SK-N-SH (cell line): Measurements from ENCODE around the gene SH3PXD2A.

Source experiments
- CTCF ChIP-seq: fragments of 200-600 bp; sonication (generic); IDR thresholded peaks from 2 replicates; pipeline ENCODE4 v1.6.1; 2017; ENCODE audit warnings: antibody characterized with exemption, mild to moderate bottlenecking, moderate library complexity
- POLR2AphosphoS5 ChIP-seq: IDR thresholded peaks from 2 replicates; pipeline ENCODE4 v1.6.1; 2012; ENCODE audit warnings: low read depth, low read length
- RAD21 ChIP-seq: IDR thresholded peaks from 2 replicates; pipeline ENCODE4 v1.6.1; 2012; ENCODE audit warnings: mild to moderate bottlenecking, low read length

- TF ChIP-seq CTCF (no peak), POLR2AphosphoS5 (no peak), RAD21 (no peak)
These were observed 240.8 kb downstream of the SH3PXD2A start for GRCh38 chr10:103614306-103615158.
